GM10847 (cell line): ENCODE results near the gene ANO4.

ENCODE experiments used
- POLR2A ChIP-seq: IDR thresholded peaks from 2 replicates; pipeline ENCODE4 v1.6.1; 2011; ENCODE audit not compliant: insufficient read length; ENCODE audit errors: extremely low read depth

ANO4 gene

DNA sequence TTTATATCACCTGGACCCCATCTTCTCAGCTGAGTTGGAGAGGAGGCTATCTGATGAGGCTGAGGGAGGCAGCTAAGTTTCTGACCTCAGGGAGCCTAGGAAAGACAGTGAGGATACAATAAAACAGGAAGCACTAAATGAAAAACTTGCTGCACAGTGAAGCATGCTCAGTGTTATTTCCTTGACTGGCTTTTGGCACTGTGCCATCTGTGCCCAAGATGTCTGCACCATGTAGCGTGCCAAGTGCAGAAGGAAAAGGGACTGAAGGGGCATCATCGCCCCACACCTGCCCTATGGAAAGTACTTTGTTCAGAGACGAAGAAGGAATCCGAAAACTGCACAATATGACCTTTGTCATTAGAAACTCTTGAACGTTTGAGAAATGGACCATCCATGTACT, 102.7 kb downstream of the ANO4 start:
- TF ChIP-seq POLR2A, result no peak

DNA sequence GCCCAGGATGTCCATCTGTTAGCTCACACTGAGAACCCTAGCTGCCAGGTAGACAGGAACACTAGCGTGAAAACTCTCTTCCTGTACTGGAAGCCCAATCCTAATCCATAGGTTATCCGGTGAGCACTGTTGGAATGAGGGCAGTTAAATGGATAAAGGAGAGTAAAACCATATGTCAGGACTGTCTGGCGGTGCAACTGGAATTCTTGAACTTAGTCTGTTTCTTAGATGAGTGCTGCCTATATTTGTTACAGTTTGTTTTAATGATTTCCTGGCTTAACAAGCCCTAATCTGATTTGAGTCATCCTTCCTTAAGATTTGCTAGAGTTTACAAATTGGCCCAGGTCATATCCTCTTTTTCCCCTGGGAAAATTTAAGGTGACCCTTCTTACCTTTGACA, 104.7 kb downstream of the ANO4 start:
- TF ChIP-seq POLR2A, result no peak

DNA sequence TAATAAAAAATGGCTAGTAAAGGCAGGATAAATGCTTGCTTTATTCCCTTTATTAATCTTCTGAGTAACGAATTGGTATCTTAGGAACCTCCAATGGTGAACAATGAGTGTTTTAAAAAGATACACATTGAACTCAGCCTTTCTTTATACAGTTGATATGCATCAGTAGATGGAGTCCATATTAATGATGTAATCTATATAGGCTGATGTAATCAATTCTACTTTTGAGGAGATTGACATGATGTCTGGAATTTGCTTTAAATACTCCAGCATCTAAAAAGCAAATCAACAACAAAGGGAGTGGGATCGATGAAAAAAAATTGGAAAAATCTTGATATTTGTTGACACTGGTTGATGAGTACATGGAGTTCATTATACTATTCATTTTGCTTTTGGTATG, 106.2 kb downstream of the ANO4 start:
- TF ChIP-seq POLR2A, result no peak

DNA sequence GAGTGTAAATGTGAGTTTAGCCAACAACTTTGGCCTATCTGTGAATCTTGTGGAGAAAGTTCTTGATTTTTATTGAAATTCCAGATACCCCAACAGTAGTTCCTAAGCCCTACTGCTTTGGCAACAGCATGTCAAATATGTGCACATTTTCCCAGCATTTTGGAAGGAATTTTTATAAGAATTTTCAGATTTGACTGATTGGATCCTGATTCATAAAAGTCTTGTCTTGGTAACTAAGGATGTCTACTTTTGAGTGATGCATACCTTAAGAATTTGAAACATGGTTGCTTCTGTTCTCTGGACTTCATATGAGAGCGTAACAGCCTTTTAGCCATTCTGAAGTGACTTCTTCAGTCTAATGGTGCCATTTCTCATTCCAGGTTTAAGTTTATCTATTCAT, 106.7 kb downstream of the ANO4 start:
- no peak for TF ChIP-seq POLR2A

DNA sequence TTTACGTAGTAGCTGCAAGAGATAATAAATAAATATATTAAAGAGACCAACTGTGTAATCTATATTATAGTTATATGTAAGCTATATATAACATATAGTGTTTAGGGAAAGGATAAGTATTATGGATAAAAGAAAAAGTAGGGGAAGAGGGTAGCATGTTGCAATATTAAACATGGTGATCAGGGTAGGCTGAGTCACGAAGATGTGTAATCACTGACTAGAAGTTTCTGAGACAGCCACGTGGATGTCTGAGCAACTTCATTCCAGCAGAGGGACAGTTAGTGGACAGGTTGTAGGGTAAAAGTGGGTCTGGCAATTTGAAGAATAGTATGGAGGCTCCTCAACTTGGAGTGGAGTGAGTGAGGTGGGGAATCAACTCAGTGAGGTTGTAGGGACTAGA, 109.7 kb downstream of the ANO4 start:
- no peak for TF ChIP-seq POLR2A

DNA sequence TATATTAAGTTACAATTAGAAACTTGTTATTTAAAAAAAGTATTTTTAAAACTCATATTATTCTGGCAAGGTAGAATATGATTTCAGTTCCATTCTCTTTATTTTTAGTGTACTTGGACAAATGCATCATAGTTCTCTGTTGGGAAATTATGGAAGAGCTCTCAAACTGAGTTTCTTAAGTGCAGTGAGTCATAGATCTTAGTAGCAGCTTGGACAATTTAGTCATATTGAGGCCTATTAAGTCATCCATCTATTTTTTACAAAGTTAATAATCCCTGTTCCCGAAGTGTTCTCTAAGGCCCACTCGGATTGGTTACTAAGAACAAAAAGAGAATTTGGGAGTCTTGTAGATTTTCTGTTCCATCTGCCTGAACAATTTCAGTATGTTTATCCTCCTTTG, 113.9 kb downstream of the ANO4 start:
- no peak for TF ChIP-seq POLR2A

DNA sequence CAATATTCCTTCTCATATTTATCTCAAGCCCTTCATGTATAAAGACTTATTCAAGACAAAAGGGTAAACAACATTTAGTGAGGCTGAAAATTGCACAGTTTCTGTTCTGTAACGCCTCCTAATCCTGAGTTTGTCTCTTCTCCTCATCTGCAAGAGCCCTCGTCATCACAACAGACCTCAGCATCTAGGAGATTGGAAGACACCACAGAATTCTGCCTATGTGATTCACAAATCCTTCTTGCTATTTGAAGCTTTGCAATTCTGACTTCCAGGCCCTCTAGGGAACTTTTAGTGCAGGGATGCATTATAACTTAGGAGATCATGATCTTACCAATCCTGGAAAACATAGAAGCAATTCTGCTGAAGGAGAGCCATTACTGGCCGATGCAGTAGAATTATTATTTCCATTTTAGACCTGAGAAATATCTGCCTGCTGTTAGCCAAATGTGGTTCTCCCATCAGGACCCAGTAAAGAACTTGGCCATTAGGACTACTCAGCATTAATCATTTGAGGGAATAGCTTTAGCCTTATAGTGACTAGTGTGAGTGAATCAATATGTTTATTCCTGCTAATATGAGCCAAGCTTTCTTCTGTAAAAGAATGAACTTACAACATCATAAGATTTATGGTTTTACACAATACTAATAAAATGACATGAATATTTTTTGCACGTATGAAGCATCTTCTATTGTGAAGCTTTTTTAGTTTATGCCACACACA, 119.5 kb downstream of the ANO4 start:
- TF ChIP-seq POLR2A, result no peak

DNA sequence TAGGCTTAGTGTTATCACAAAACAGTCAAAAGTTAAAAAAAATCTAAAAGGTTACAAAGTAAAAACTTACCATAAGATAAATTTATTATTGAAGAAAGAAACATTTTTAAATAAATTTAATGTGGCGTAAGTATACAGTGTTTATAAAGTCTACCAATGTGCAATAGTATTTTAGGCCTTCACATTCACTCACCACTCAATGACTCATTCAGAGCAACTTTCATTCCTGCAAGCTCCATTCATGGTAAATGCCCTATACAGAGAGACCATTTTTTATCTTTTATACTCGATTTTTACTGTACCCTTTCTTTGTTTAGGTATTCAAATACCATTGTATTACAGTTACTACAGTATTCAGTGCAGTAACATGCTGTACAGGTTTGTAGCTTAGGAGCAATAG, 124.5 kb downstream of the ANO4 start:
- TF ChIP-seq POLR2A, result no peak

DNA sequence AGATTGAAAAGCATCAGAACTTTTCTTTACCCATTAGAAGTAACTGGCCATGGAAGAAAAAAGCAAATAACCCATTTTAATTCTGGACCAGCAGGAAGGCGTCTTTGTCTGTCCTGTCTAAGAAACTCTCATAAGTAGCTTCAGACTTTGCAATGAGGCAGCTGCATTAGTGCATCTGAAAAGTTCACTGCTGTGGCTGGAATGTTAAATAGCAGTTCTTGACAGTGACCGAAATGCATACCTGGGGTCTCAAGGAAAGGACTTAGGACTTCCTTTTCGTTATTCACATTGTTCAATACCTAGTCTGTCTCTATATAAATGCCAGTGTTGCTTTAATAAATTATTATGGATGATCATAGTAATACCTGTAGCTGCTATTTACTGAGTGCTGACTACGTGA, 125.9 kb downstream of the ANO4 start:
- TF ChIP-seq POLR2A, result no peak

DNA sequence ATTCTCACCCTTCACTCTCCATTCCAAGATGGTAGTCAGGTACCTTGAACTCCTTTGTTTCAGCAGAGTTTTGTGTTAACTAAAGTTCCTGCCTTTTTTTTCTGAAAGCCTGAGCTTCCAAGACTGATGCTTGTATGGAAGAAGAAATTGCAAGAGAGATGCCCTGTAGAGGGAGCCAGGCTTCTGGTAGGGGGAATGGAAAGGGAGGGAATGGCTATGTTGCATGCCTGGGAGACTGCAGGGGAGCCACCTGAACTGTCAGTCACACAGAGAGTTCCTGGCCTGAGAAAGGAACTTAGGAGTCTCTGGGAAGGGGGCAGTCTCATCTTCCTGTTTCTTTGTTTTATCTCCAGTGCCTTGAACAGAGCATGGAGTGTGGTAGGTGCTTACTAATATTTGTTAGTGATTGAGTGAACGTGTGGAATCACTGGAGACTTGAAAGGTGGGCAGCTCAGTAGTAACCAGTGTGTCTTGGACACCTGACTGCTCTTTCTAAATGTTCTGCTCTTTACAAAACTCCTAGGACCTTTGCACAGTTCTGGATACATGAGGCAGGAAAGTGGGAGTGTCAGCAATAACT, 132.2 kb downstream of the ANO4 start:
- no peak for TF ChIP-seq POLR2A

DNA sequence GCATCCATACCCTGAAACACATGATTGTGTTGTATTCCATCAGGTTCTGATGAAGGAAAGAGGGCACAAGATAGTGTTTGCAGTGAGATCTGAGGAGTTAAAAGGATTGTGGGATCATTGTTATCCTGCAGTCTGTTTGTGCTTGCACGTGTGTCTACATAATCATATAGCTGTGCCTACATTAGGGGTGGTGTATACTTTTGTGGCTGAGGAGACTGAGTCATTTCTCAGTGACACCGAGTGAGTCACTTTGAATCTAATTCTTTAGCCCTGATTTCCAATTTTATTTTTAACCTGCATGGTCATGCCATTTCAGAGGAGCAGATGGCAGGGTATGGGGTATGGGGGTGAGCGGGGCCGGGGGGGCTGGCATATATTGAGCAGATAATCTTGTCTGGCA, 133.2 kb downstream of the ANO4 start:
- no peak for TF ChIP-seq POLR2A

DNA sequence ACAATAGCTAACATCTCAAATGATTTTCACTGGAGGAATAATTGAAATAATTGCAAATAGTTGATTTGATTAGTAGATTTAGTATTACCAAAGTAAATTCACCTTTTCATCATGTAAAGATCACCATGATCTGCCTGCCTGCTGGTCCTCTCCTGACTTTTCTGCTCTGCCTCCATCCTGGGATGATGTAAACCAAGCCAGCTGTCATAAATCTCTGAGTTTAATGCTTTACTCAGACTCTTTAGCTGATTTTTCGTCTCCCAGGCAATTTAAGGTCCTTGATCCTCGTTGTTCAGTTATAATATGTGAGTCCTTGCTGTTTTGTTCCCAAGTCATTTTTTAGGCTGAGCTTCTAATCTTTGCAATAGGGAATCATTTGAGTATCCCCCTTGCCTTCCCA, 138.0 kb downstream of the ANO4 start:
- TF ChIP-seq POLR2A, result no peak

DNA sequence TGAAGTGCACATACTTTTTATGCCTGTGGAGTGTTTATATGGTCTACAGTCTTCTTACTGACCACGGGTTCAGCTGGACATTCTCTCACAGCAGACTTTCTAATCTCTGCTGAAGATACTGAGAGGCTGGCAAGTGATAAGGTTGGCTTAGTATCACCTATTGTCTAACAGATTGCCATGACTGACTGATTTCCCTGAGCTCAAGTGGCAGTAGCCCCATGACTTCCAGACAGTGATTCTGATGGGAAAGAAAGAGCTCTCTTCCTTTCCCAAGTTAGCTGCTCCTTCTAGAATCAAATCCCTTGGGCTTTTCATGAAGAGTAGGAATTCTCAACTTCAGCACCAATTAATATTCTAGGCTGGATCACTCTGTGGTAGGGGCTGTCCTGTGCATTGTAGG, 141.4 kb downstream of the ANO4 start:
- no peak for TF ChIP-seq POLR2A

DNA sequence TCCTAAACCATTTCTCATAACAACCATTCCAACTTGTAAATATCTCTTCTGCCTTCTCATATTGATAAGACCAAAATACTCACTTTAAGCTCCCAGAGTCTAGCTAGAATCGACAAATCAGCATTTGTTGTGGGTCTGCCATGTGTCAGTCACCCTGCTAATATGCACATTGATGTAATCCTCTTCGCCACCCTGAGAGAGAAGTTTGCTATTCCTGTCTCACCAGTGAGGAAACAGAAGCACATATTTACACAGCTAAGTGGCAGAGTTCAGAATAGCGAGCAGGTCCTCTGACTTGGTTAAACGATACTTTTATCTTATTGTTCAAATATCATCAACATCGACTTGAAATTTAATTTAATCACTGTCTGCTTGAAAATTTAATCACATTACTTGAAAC, 142.1 kb downstream of the ANO4 start:
- TF ChIP-seq POLR2A, result no peak

DNA sequence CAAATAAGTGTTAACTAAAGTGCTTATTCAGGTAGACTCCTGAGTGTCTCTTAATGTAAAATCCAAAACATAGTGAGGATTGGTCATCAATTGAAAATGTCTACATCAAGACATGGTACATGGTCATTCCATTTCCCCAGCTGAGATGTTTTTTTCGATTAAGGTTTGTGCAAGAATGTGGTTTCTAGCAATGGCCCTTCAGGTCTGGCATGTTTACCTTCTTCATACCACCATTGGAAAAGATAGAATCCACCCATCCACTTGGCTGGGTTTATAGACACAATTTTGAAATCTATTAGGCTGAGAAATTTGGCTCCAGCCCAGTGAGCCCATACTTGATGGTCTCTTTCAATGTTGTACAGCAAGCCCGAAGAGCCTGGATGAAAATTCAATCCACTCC, 145.9 kb downstream of the ANO4 start:
- TF ChIP-seq POLR2A, result no peak

DNA sequence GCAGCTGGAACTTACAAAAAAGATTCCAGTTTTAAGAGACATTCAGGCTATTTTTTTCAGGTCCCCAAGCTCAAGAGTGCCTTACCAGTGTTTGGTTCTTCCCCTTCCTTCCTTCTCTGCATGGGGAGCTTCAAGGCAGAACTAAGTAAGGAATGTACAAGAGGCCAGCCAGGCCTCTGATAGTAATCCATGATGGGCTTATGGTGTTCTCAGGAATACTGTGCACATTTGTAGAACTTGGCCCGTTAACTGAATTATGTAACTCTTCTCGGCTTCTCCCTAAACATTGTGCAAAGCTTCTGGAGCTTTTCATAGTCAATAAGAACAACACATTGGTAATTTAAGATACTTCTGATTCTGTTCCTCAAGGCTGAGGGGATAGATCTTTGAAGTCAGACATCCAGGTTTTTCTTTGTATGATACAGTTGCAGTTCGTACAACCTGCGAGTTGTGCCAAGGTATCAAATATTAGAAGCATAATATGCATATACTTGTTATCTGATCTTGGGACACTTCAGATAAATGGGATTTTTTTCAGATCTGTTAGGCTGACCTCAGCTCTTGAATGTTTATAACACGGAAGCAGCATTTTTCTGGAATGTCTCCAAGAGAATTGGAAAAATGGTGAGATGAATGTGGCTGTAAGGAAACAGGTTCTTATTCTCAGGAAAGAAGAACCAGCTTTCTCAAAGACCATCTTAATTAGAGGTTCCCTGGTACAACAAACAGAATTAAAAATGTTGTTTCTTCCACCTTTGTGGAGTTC, 148.6 kb downstream of the ANO4 start:
- TF ChIP-seq POLR2A, result no peak
